SK-MEL-5 (cell line): Measurements from ENCODE around the gene FLT3LG. TPM values are rescaled to one million over a fixed set of nuclear protein-coding genes. Genes with fewer than 3 reads are reported as not detected.
"Not testable (repeated sequence)": the region's sequence is repeated elsewhere in the genome, so short reads cannot be mapped to it uniquely, and the experiment has no call there.

Experiments used
- DNase-seq: peaks from one replicate; pipeline ENCODE4 v3.0.0-alpha.2; 2016; ENCODE audit warnings: low read depth, low spot score
- in situ Hi-C: cut with HindIII; loops from 2 replicates; pipeline ENCODE4 v1.10.0; 2016; ENCODE audit warnings: low sequenced_read_pairs, high pct_unique_total_duplicates, low pct_unique_long_range_greater_than_20kb
- total RNA-seq: library from RNA; depleted of rRNA; stranded (reverse); fragments of >200 nt; shearing (Covaris generic); gene quantifications from 2 replicates; pipeline ENCODE4 v1.2.3, GENCODE V29; 2014

The FLT3LG gene
- total RNA-seq, 1 experiment from 2014 or later = 0.37 TPM

DNA sequence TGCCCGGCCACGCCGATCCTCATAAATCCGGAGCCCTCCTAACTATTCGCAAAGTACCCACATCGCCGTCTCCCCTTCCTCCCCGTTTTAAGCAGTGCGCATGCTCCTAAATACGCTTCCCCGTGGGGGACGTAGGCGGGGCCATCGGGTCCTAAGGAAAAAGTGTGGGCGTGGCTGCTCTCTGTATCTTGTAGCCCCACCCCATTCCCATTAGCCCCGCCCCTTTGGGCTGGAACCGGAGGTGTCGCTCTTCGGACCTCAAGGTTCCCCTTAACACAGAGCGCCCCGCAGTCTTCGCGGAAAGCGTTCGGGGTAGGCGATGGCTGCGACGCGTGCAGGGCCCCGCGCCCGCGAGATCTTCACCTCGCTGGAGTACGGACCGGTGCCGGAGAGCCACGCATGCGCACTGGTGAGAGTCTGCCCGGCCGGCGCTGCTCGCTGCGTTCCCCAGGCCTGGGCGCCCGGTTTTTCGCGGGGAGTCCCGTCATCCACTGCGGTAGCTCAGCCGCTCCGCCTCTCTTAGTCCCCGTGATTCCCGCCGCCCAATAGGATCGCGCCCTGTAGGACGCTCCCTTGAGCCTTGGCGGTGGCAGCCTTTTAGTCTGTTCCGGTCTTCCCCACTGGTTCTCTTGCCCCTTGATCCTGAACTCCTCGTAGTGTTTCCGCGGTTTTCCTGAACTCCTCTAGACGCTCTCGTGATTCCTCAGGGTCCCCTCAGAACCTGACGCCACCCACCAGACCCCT, 20.8 kb upstream of the FLT3LG start, which contains the start of gene ALDH16A1:
Gene ALDH16A1, plus strand, starts transcription at position 213 of the 744 bp plus-strand sequence. Its CDS starts 107 bp downstream, at position 320.
- in situ Hi-C loops = no loop called here
- peak; percentile 97 for DNase-seq

DNA sequence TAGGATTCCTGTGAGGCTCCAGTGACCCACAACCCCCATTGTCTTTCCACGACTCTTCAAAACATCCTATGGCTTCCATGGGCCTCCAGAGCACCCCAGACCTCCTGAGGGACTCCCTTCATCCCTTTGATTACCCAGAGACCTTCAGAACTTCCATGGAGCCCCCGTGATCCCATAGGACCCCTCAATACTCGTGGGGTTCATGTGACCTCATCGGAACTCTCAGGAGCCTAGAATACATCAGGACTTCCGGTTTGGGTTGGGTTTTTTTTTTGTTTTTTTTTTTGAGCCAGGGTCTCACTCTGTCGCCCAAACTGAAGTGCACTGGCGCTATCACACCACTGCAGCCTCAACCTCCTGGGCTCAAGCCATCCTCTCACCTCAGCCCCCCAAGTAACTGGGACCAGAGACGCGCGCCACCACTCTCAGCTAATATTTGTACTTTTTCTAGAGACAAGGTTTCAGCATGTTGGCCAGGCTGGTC, 20.2 kb upstream of the FLT3LG start:
- in situ Hi-C loops = no loop called here
- DNase-seq = no peak

DNA sequence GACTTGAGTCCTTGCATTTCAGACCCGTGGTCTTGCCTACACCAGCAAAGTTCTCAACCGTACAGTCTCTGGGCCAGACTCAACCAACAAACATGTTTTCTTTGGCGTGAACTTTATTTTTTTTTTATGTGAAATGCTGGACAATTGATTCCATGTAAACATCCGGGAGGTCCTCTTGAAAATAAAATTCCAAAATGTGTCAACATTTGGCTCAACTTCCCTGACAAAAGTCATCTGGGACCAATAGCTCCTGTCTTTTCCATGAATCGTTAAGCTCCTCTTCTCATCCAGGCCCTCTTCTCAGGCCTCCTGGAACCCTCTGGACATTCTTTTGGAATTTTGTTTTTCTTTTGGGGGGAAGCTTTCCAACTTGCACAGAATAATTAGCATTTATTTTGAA, 18.2 kb upstream of the FLT3LG start:
- no peak for DNase-seq
- in situ Hi-C loops = no loop called here

DNA sequence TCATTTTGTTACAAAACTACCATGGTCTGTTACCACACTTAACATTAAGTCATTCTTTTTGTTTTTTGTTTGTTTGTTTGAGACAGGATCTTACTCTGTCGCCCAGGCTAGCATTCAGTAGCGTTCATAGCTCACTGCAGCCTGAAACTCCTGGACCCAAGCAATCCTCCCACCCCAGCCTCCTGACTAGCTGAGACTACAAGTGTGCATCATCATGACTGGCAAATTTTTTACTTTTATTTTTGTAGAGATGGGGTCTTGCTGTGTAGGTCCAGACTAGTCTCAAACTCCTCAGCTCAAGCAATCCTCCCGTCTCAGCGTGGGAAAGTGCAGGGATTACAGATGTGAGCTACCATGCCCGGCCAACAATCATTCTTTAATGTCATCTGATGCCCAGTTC, 17.7 kb upstream of the FLT3LG start:
- DNase-seq = no peak

DNA sequence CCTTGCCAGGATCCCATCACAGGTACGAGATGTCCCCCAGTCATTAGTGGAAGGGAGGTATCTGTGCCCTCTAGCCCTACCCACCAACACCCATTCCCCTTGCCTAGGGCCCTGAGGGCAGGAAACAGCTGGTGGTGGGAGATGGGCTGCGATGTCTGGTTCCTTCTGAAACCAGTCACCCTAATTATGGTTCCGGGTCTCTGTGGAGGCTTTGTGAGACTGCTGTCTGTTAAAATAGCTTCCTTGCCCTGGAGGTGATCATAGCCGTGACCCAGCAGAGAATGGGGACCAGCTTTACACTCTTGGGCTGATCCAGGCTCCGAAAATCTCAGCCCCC, 15.5 kb upstream of the FLT3LG start:
- DNase-seq = no peak
- in situ Hi-C loops = no loop called here

More for the DNA sequence above, 17.7 kb upstream of the FLT3LG start:
- in situ Hi-C loops = no loop called here

DNA sequence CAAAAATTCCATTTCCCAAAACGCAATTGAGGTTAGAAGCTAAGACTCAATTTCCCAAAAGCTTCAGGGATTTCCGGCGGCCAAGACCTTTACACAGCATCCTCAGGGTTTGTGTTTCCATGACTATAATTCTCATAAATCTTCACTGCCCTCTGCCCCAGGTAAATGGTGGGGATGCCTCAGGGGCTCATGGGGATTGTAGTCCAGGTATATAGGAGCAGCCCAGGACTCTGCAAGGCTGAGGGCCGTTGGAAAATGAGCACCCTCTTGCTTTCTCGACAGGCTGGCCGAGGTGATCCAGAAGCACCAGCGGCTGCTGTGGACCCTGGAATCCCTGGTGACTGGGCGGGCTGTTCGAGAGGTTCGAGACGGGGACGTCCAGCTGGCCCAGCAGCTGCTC, 14.6 kb upstream of the FLT3LG start:
- DNase-seq = no peak
- in situ Hi-C loops = no loop called here

DNA sequence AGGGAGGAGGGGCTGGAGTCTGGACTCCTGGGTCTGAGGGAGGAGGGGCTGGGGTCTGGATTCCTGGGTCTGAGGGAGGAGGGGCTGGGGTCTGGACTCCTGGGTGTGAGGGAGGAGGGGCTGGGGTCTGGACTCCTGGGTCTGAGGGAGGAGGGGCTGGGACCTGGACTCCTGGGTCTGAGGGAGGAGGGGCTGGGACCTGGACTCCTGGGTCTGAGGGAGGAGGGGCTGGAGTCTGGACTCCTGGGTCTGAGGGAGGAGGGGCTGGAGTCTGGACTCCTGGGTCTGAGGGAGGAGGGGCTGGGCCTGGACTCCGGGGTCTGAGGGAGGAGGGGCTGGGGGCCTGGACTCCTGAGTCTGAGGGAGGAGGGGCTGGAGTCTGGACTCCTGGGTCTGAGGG, 12.9 kb upstream of the FLT3LG start:
- DNase-seq, in situ Hi-C loops: not testable (repeated sequence)

DNA sequence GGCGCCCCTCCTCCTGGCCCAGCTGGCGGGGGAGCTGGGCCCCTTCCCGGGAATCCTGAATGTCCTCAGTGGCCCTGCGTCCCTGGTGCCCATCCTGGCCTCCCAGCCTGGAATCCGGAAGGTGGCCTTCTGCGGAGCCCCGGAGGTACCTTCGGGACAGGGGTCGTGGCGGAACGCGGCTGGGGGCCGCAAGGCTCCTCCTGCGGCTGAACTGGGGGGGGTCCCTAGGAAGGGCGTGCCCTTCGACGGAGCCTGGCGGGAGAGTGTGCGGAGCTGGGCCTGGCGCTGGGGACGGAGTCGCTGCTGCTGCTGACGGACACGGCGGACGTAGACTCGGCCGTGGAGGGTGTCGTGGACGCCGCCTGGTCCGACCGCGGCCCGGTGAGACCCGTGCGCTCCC, 12.4 kb upstream of the FLT3LG start:
- DNase-seq = no peak
- in situ Hi-C loops = no loop called here

DNA sequence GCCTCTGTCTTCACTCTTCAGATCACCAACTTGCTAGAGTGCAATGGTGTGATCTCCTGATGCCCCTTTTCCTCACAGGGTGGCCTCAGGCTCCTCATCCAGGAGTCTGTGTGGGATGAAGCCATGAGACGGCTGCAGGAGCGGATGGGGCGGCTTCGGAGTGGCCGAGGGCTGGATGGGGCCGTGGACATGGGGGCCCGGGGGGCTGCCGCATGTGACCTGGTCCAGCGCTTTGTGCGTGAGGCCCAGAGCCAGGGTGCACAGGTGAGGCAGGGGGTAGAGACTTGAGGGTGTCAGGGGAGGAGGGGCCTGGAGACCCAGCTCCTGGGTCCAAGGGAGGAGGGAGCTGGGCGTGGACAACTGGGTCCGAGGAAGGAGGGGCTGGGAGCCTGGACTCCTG, 11.5 kb upstream of the FLT3LG start:
- in situ Hi-C loops = no loop called here

DNA sequence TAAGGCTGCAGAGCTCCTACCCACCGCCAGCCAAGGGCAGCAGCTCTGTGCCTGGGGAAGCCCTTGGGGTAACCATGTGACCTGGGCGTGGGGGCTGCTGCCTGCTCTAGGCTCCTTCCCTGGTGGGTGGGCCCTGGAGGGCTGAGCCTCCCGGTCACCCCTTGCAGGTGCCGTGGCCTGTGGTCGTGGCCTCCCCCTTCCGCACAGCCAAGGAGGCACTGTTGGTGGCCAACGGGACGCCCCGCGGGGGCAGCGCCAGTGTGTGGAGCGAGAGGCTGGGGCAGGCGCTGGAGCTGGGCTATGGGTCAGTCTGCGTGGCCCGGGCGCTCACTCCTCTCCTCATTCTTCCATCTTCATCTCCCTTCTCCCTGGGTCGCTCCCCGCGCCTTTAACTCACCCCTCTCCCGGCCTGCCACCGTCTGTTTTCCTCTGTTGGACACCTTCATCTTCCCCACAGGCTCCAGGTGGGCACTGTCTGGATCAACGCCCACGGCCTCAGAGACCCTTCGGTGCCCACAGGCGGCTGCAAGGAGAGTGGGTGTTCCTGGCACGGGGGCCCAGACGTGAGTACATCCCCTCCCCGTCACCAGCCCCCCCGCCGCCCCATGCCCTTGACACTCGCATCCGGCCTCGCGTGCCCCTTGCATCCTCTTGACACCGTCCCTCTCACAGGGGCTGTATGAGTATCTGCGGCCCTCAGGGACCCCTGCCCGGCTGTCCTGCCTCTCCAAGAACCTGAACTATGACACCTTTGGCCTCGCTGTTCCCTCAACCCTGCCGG, 9.9 kb upstream of the FLT3LG start:
- in situ Hi-C loops = no loop called here
- no peak for DNase-seq

More for the DNA sequence above, 11.5 kb upstream of the FLT3LG start:
- no peak for DNase-seq

DNA sequence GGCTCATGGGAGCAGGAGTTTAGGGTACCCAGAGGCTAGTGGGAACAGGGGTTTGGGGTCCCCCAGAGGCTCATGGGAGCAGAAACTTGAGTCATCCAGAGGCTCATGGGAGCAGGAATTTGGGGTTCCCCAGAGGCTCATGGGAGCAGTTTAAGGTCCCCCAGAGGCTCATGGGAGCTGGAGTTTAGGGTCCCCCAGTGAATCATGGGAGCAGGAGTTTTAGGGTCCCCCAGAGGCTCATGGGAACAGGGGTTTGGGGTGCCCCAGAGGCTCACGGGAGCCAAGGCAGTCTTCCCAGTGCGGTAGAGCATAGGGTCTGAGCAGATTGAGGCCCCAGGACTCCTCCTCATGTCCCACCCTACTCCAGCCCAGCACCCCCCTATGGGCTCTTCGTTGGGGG, 8.6 kb upstream of the FLT3LG start:
- in situ Hi-C loops = no loop called here
- no peak for DNase-seq

DNA sequence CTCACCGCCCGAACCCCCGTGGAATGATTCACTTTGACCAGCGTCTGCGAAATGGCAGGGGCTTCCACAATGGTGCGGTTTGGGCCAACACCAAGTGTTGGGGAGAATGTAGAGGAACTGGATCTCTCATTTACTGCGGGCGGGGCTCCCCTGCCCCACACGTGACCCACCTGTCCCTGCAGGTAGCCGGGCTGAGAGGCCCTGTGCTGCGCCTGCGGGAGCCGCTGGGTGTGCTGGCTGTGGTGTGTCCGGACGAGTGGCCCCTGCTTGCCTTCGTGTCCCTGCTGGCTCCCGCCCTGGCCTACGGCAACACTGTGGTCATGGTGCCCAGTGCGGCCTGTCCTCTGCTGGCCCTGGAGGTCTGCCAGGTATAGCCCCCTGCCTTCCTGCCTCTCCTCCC, 5.8 kb upstream of the FLT3LG start:
- no peak for DNase-seq
- in situ Hi-C loops = no loop called here

DNA sequence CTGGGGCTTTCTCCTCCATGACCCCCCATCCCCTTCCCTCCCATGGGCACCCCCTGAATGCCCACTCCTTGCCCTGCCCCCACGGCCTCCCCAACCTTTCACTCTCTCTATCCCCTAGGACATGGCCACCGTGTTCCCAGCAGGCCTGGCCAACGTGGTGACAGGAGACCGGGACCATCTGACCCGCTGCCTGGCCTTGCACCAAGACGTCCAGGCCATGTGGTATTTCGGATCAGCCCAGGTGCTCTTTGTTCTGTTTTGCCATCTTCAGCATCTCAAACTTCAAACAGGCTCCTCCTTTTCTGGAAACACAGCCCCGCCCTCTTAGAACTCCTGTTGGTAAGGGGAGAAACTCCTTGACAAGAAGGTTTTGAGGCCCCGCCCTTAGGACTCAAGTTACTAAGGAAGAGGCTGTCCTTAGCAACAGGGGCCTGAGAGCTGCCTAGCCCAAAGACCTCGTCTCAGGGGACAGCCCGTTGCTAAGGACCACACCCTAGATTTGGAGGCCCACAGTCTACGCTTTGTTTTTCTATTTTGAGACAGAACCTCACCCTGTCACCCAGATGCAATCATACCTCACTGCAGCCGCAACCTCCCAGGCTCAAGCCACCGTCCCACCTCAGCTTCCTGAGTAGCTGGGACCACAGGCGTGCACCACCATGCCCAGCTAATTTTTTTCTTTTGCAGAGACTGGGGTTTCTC, 5.1 kb upstream of the FLT3LG start:
- peak; percentile 71 for DNase-seq

DNA sequence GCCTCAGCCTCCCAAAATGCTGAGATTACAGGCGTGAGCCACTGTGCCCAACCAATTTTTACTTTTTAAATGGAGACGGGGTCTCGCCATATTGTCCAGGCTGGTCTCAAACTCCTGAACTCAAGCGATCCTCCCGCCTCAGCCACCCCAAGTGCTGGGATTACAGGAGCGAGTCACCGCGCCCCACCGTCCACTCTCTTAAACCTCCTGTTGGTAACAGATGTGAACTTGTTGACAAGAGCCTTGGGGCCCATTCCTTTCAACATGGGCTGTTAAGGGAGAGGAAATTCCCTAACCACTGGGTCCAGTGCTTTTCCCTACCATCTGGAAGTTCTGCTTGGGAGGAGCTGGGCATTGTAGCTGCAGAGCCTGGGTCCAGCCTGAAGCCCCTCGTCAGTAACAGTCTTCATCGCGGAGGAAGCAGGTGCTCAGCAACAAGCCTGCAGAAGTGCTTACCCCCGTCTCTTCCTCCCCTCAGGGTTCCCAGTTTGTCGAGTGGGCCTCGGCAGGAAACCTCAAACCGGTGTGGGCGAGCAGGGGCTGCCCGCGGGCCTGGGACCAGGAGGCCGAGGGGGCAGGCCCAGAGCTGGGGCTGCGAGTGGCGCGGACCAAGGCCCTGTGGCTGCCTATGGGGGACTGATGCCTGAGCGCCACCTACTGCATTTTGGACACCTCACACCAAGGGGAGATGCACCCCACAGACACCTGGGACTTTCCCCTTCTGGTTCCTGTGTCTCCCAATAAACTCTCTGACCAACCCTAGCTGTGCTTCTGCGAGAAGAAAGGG, 4.0 kb upstream of the FLT3LG start:
- DNase-seq = no peak
- in situ Hi-C loops = no loop called here

More for the DNA sequence above, 5.1 kb upstream of the FLT3LG start:
- in situ Hi-C loops = no loop called here

DNA sequence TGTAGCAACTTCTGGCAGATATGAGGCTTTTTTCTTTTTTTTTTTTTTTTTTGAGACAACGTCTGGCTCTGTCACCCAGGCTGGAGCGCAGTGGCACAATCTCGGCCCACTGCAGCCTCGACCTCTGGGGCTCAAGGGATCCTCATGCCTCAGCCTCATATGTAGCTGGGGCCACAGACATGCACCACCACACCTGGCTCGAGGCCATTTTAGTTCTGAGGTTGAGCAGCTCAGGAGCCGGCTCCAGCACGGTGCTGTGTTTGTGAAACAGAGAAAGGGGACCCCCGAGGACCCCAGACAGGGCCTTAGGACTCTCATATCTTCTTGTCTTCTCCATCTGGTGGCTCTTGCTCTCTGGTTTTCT, 3.4 kb upstream of the FLT3LG start:
- in situ Hi-C loops = no loop called here
- no peak for DNase-seq

DNA sequence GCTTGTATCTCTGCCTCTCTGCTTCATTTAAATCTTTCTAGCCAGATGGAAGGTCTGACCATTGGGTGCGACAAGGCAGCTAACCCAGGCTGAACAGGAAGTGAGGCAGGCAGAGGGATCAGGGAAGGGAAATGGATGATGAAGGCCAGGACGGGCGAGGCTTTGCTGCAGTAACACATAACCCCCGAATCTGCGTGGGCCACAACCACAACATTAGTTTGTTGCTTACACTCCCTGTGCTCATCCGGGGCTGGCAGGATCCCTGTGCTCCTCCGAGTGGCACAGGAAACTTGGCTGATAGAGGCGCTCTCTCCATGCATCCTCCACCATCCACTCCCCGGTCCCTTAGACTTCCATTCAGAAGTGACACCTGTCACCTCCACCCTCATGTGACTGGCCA, 1.1 kb upstream of the FLT3LG start:
- in situ Hi-C loops = no loop called here
- DNase-seq = no peak

DNA sequence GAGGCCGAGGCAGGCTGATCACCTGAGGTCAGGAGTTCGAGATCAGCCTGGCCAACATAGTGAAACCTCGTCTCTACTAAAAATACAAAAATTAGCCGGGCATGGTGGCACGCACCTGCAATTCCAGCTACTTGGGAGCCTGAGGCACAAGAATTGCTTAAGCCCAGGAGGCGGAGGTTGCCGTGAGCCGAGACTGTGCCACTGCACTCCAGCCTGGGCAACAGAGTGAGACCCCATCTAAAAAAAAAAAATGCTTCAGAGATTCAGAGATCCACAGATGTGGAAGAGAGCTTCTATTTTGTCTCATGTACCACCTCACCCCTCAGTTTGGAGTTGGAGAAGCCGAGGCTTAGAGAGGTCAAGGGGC, 531 bp upstream of the FLT3LG start:
- in situ Hi-C loops, DNase-seq: not testable (repeated sequence)

DNA sequence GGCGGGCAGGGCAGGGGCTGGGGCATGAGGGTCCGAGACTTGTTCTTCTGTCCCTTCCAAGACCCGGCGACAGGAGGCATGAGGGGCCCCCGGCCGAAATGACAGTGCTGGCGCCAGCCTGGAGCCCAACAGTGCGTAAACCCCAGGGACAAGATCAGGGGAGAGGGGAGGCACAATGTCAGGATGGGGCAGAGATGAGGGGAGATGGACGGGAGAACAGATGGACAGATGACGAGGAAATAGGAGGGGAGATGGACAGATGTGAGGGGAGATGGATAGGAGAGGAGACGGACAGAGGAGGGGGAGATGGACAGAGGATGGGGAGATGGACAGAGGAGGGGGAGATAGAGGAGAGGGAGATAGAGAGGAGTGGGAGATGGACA, 518 bp downstream of the FLT3LG start:
- in situ Hi-C loops = no loop called here
- no peak for DNase-seq
